GM18508 (cell line): ENCODE results near the gene PRICKLE2.

Experiments used
- ATAC-seq: cut with Tn5 transposase; IDR thresholded peaks from one replicate; pipeline ENCODE4 v1.9.1; 2021; ENCODE audit warnings: moderate number of reproducible peaks; ENCODE audit not compliant: insufficient read depth, unreplicated experiment

Gene PRICKLE2

GRCh38 chr3:64222501-64223111 is 2.7 kb downstream of the PRICKLE2 start:
- ATAC-seq: no peak

- no peak for ATAC-seq
These were observed 3.6 kb downstream of the PRICKLE2 start for GRCh38 chr3:64221571-64222257.

- ATAC-seq: no peak
These were observed 4.9 kb downstream of the PRICKLE2 start for GRCh38 chr3:64220161-64220914.

GRCh38 chr3:64218746-64219145 is 6.5 kb downstream of the PRICKLE2 start:
- ATAC-seq: no peak

- no peak for ATAC-seq
These were observed 6.9 kb downstream of the PRICKLE2 start for GRCh38 chr3:64218329-64218728.

GRCh38 chr3:64216274-64217147 is 8.8 kb downstream of the PRICKLE2 start:
- ATAC-seq: no peak

GRCh38 chr3:64215559-64215958 is 9.7 kb downstream of the PRICKLE2 start:
- ATAC-seq: no peak

GRCh38 chr3:64215103-64215502 is 10.2 kb downstream of the PRICKLE2 start:
- ATAC-seq: no peak

- no peak for ATAC-seq
These were observed 10.8 kb downstream of the PRICKLE2 start for GRCh38 chr3:64214381-64215018.

- no peak for ATAC-seq
These were observed 11.3 kb downstream of the PRICKLE2 start for GRCh38 chr3:64213962-64214379.

GRCh38 chr3:64213224-64213878 is 11.9 kb downstream of the PRICKLE2 start:
- no peak for ATAC-seq

GRCh38 chr3:64209866-64210621 is 15.2 kb downstream of the PRICKLE2 start:
- ATAC-seq: no peak

GRCh38 chr3:64207289-64208080 is 17.8 kb downstream of the PRICKLE2 start:
- no peak for ATAC-seq

GRCh38 chr3:64203969-64204908 is 21.0 kb downstream of the PRICKLE2 start:
- no peak for ATAC-seq

- ATAC-seq: no peak
These were observed 22.1 kb downstream of the PRICKLE2 start for GRCh38 chr3:64203216-64203615.

GRCh38 chr3:64199932-64200331 is 25.3 kb downstream of the PRICKLE2 start:
- ATAC-seq: no peak
